Mesenchymal stem cell (in vitro differentiated cells and primary cell): ENCODE measurements around the gene PRDM8.

ENCODE experiments used
- DNase-seq: peaks from one replicate; pipeline ENCODE4 v3.0.0-alpha.2; 2013
- H2AFZ ChIP-seq: one replicate; pipeline ENCODE4 v1.6.1; 2013; ENCODE audit warnings: low read depth, mild to moderate bottlenecking, control low read depth, inconsistent platforms, low read length, moderate library complexity
- H2AK5ac ChIP-seq: 2 replicates; pipeline ENCODE4 v1.6.1; 2013; ENCODE audit warnings: low read length, moderate library complexity, mild to moderate bottlenecking, inconsistent platforms; ENCODE audit not compliant: severe bottlenecking
- H2BK120ac ChIP-seq: one replicate; pipeline ENCODE4 v1.6.1; 2013; ENCODE audit warnings: low read depth, mild to moderate bottlenecking, inconsistent platforms, low read length, moderate library complexity
- H2BK12ac ChIP-seq, 2 experiments: one replicate each; pipeline ENCODE4 v1.6.1; 2013; ENCODE audit warnings: inconsistent platforms in 2 of 2, low read length in 2 of 2, mild to moderate bottlenecking in 2 of 2, moderate library complexity in 2 of 2, control low read depth in 1 of 2
- H2BK15ac ChIP-seq: one replicate; pipeline ENCODE4 v1.6.1; 2013; ENCODE audit warnings: mild to moderate bottlenecking, low read depth, inconsistent platforms; ENCODE audit not compliant: poor library complexity, severe bottlenecking
- H2BK5ac ChIP-seq: 2 replicates; pipeline ENCODE4 v1.6.1; 2013; ENCODE audit warnings: low read depth, mild to moderate bottlenecking, low read length, control low read depth, inconsistent platforms; ENCODE audit not compliant: poor library complexity, severe bottlenecking
- H3K14ac ChIP-seq, 2 experiments: one replicate each; pipeline ENCODE4 v1.6.1; 2013; ENCODE audit warnings: inconsistent platforms in 2 of 2, low read length in 2 of 2, control low read depth in 1 of 2, mild to moderate bottlenecking in 1 of 2, moderate library complexity in 1 of 2
- H3K18ac ChIP-seq, 2 experiments: one replicate each; pipeline ENCODE4 v1.6.1; 2013; ENCODE audit warnings: inconsistent platforms in 2 of 2, low read length in 2 of 2, control low read depth in 1 of 2, low read depth in 1 of 2, mild to moderate bottlenecking in 1 of 2
- H3K23ac ChIP-seq, 2 experiments: one replicate each; pipeline ENCODE4 v1.6.1; 2013; ENCODE audit warnings: inconsistent platforms in 2 of 2, low read length in 2 of 2, mild to moderate bottlenecking in 2 of 2, moderate library complexity in 2 of 2, control low read depth in 1 of 2
- H3K27ac ChIP-seq: 2 replicates; pipeline ENCODE4 v1.5.1; 2013; ENCODE audit warnings: mild to moderate bottlenecking, moderate library complexity, low read length, control low read depth, inconsistent platforms; ENCODE audit not compliant: poor library complexity, severe bottlenecking
- H3K27me3 ChIP-seq, 2 experiments: 2 replicates each; pipeline versions ENCODE4 v1.6.1 to v1.7.0; 2013; ENCODE audit warnings: low read length in 2 of 2, mild to moderate bottlenecking in 2 of 2, moderate library complexity in 2 of 2, control low read depth in 1 of 2, inconsistent platforms in 1 of 2; ENCODE audit not compliant: control insufficient read depth in 1 of 2, insufficient read depth in 1 of 2
- H3K36me3 ChIP-seq, 2 experiments: 2 replicates each; pipeline versions ENCODE4 v1.6.1 to v1.7.0; 2013; ENCODE audit warnings: low read length in 2 of 2, control low read depth in 1 of 2, inconsistent platforms in 1 of 2, low read depth in 1 of 2, mild to moderate bottlenecking in 1 of 2; ENCODE audit not compliant: insufficient read depth in 2 of 2, control insufficient read depth in 1 of 2
- H3K4ac ChIP-seq, 2 experiments: one replicate each; pipeline ENCODE4 v1.6.1; 2013; ENCODE audit warnings: inconsistent platforms in 2 of 2, low read length in 2 of 2, mild to moderate bottlenecking in 2 of 2, moderate library complexity in 2 of 2, control low read depth in 1 of 2, low read depth in 1 of 2
- H3K4me1 ChIP-seq: 2 replicates; pipeline ENCODE4 v1.6.1; 2013; ENCODE audit warnings: low read depth, low read length, control low read depth; ENCODE audit not compliant: control insufficient read depth, insufficient read depth
- H3K4me2 ChIP-seq: 2 replicates; pipeline ENCODE4 v1.6.1; 2013; ENCODE audit warnings: low read length, mild to moderate bottlenecking, inconsistent platforms; ENCODE audit not compliant: poor library complexity, severe bottlenecking
- H3K4me3 ChIP-seq, 2 experiments: 2 replicates each; pipeline versions ENCODE4 v1.5.1 to v1.7.0; 2013; ENCODE audit warnings: low read length in 2 of 2, mild to moderate bottlenecking in 2 of 2, control low read depth in 1 of 2, low read depth in 1 of 2; ENCODE audit not compliant: insufficient read depth in 1 of 2
- H3K79me1 ChIP-seq: replicated peaks from 2 replicates; pipeline ENCODE4 v1.6.1; 2013; ENCODE audit warnings: mild to moderate bottlenecking, control low read depth, low read length, inconsistent platforms; ENCODE audit not compliant: poor library complexity, severe bottlenecking
- H3K9ac ChIP-seq: 2 replicates; pipeline ENCODE4 v1.7.0; 2013; ENCODE audit warnings: mild to moderate bottlenecking, low read length, moderate library complexity
- H3K9me3 ChIP-seq: 2 replicates; pipeline ENCODE4 v1.7.0; 2013; ENCODE audit warnings: mild to moderate bottlenecking, low read length; ENCODE audit not compliant: control insufficient read depth
- H4K8ac ChIP-seq: one replicate; pipeline ENCODE4 v1.6.1; 2013; ENCODE audit warnings: inconsistent platforms, mild to moderate bottlenecking, low read length, moderate library complexity
- H4K91ac ChIP-seq: one replicate; pipeline ENCODE4 v1.6.1; 2013; ENCODE audit warnings: mild to moderate bottlenecking, low read length, inconsistent platforms
- WGBS: methylation state at CpG from one replicate; pipeline ENCODE4 v1.1.7; 2013; ENCODE audit warnings: mixed read lengths; 5-methylcytosine and 5-hydroxymethylcytosine counted together

PRDM8 gene

DNA sequence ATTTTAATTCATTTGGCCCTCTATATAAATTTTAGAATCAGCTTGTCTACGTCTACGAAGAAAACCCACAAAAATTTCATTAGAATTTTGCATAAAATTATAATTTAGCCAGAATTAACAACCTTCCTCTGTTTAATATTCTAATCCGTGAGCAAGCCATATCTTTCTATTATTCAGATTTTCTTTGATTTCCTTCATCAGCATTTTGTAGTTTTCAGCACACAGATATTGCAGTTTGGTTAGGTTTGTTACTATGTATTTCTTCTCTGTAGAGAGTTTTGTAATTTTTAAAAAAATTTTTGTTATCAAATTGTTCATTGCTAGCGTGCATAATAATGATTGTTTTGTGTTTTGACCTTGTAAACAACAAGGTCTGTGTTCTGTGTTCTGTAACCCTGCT lies 34.9 kb upstream of the PRDM8 start:
- Histone ChIP-seq H3K23ac (no peak overlapping the region), H4K91ac (no peak overlapping the region), H3K79me1 (no peaks in the 10 kb centered on the region), H3K14ac (no peak overlapping the region), H3K4me2 (no peak overlapping the region), H3K18ac (no peak overlapping the region), H3K27ac (no peak overlapping the region), H3K4ac (no peak overlapping the region), H4K8ac (no peak overlapping the region), H3K36me3 (no peaks in the 10 kb centered on the region), H2AK5ac (no peak overlapping the region), H3K4me3 (no peak overlapping the region), H2BK12ac (no peak overlapping the region), H3K4me1 (no peaks in the 10 kb centered on the region), H2BK120ac (no peak overlapping the region), H3K9me3 (peaks cover 4% of the 10 kb centered on the region), H3K27me3 (no peaks in the 10 kb centered on the region), H2AFZ (no peak overlapping the region), H2BK5ac (no peak overlapping the region), H2BK15ac (no peak overlapping the region), H3K9ac (no peak overlapping the region)
- 92% methylated on average over 3 of the region's 4 CpGs for WGBS
- DNase-seq, result no peak

DNA sequence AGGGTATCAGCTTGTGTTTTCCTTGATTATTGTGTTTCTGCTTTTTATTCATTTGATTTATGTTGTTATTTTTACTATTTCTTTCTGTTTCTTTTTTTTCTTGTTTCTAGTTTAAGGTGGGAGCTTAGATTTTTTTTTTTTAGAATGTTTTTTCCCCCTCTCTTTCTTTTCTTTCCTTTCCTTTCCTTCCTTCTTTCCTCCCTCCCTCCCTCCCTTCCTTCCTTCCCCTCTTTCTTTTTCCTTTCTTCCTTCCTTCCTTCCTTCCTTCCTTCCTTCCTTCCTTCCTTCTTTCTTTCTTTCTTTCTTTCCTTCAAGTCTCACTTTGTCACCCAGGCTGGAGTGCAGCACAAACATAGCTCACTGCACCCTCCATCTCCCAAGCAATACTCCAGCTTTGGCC lies 31.4 kb upstream of the PRDM8 start:
- Histone ChIP-seq H2AK5ac (no peak overlapping the region), H3K9me3 (no peaks in the 10 kb centered on the region), H3K36me3 (no peaks in the 10 kb centered on the region), H2BK5ac (no peak overlapping the region), H3K27me3 (no peaks in the 10 kb centered on the region), H2BK120ac (no peak overlapping the region), H3K23ac (no peak overlapping the region), H3K14ac (no peak overlapping the region), H3K4me3 (no peak overlapping the region), H3K18ac (no peak overlapping the region), H3K27ac (no peak overlapping the region), H3K9ac (no peak overlapping the region), H3K79me1 (no peaks in the 10 kb centered on the region), H3K4ac (no peak overlapping the region), H4K91ac (no peak overlapping the region), H3K4me1 (no peaks in the 10 kb centered on the region), H2BK15ac (no peak overlapping the region), H2BK12ac (no peak overlapping the region), H4K8ac (no peak overlapping the region), H3K4me2 (no peak overlapping the region), H2AFZ (no peak overlapping the region)
- DNase-seq, result no peak

DNA sequence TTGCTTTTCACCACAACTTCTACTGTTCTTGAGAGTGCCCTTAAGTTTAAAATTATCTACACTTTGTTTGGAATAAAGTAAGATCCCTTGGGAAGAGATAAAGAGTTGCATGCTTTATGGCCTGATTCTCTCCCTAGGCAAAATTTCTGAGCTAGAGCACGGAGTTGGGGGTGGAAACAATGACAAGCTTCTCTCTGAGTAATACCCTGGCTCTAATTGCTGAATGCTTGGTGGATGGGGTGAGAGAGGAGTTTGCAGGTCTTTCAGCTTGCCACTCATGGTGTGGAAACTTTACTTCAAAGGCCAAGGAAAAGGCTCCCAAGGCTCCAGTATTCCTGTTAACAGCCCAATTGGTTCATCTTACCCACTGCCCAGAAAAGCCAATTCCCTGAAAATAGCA lies 26.1 kb upstream of the PRDM8 start:
- no peaks in the 10 kb centered on the region for H3K27me3 ChIP-seq
- H3K9ac ChIP-seq, result peak overlapping the region; percentile 62
- no peak overlapping the region for H3K14ac ChIP-seq
- H3K27ac ChIP-seq, result no peak overlapping the region
- H3K4ac ChIP-seq, result no peak overlapping the region
- H3K36me3 ChIP-seq, result no peaks in the 10 kb centered on the region
- H3K18ac ChIP-seq, result no peak overlapping the region
- no peak overlapping the region for H2BK120ac ChIP-seq
- no peak overlapping the region for H2AK5ac ChIP-seq
- 40% methylated on average over 1 of the region's 1 CpG for WGBS
- H2BK5ac ChIP-seq, result no peak overlapping the region
- H2BK12ac ChIP-seq, result no peak overlapping the region
- H3K4me1 ChIP-seq, result no peaks in the 10 kb centered on the region
- no peaks in the 10 kb centered on the region for H3K79me1 ChIP-seq
- no peak overlapping the region for H2BK15ac ChIP-seq
- H3K4me3 ChIP-seq, result no peak overlapping the region
- H2AFZ ChIP-seq, result no peak overlapping the region
- H4K91ac ChIP-seq, result no peak overlapping the region
- H3K4me2 ChIP-seq, result no peak overlapping the region
- no peaks in the 10 kb centered on the region for H3K9me3 ChIP-seq
- no peak overlapping the region for H3K23ac ChIP-seq
- DNase-seq, result peak; percentile 64
- no peak overlapping the region for H4K8ac ChIP-seq

DNA sequence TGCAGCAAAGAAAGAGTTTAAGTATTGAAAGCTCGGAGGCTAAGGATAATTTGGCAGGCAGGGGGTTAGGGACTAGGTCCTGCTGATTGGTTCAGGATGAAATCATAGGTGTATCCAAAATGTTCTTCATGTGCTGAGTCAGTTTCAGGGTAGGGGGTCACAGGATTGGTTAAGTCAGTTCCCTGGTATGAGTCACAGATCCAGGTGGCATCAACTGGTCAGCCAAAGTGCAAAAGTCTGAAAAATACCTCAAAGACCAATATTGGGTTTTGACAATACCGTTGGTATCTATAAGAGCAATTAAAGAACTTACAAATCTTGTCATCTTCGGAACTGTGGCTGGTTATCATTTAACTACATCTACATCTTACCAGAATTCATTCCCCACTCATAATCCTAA lies 25.6 kb upstream of the PRDM8 start:
- Histone ChIP-seq H3K4me2 (no peak overlapping the region), H3K27ac (no peak overlapping the region), H3K18ac (no peak overlapping the region), H2BK15ac (no peak overlapping the region), H2AFZ (no peak overlapping the region), H2BK12ac (no peak overlapping the region), H4K8ac (no peak overlapping the region), H3K4ac (no peak overlapping the region), H3K23ac (no peak overlapping the region), H3K9ac (peak overlapping the region; percentile 62), H3K27me3 (no peaks in the 10 kb centered on the region), H3K4me1 (no peaks in the 10 kb centered on the region), H3K4me3 (no peak overlapping the region), H3K36me3 (no peaks in the 10 kb centered on the region), H2BK5ac (no peak overlapping the region), H4K91ac (no peak overlapping the region), H3K9me3 (no peaks in the 10 kb centered on the region), H3K79me1 (no peaks in the 10 kb centered on the region), H2BK120ac (no peak overlapping the region), H2AK5ac (no peak overlapping the region), H3K14ac (no peak overlapping the region)
- no peak for DNase-seq
- WGBS, result 94% methylated on average over 3 of the region's 3 CpGs
